HL-60 (cell line): Measurements from ENCODE around the gene RUNX1.

Experiments used
- DNase-seq, 2 experiments: peaks; one replicate each; pipeline ENCODE4 v3.0.0-alpha.2; 2010 to 2020; ENCODE audit warnings: low read depth in 1 of 2, low spot score in 1 of 2
- H3K27ac ChIP-seq: fragments of 250-450 bp; sonication (Bioruptor Pico); replicated peaks from 2 replicates; pipeline ENCODE4 v1.5.1; 2020; ENCODE audit warnings: mild to moderate bottlenecking, moderate library complexity
- H3K27me3 ChIP-seq: fragments of 250-450 bp; sonication (Bioruptor Pico); 2 replicates; pipeline ENCODE4 v1.5.1; 2021; ENCODE audit warnings: mild to moderate bottlenecking, moderate library complexity; ENCODE audit not compliant: insufficient read depth, poor library complexity, severe bottlenecking
- H3K4me3 ChIP-seq: replicated peaks from 2 replicates; pipeline ENCODE4 v1.5.1; 2011; ENCODE audit warnings: mild to moderate bottlenecking, control low read depth, low read length; ENCODE audit not compliant: insufficient read depth
- GABPA ChIP-seq: IDR thresholded peaks from 2 replicates; pipeline ENCODE4 v1.6.1; 2012; ENCODE audit warnings: low read depth
- POLR2AphosphoS5 ChIP-seq: IDR thresholded peaks from 2 replicates; pipeline ENCODE4 v1.6.1; 2012; ENCODE audit warnings: low read depth
- SPI1 ChIP-seq: IDR thresholded peaks from 2 replicates; pipeline ENCODE4 v1.6.1; 2012; ENCODE audit warnings: low read depth, mild to moderate bottlenecking, borderline replicate concordance
- TF ChIP-seq, protein P1 (sequence below): IDR thresholded peaks from one replicate; pipeline ENCODE4 v1.5.1; 2011; ENCODE audit warnings: low read length, control low read depth, inconsistent platforms; ENCODE audit not compliant: insufficient read depth
- TF ChIP-seq, protein P2 (sequence below): IDR thresholded peaks from 2 replicates; pipeline ENCODE4 v1.6.1; 2012; ENCODE audit warnings: low read depth; ENCODE audit not compliant: insufficient replicate concordance

RUNX1 gene

DNA sequence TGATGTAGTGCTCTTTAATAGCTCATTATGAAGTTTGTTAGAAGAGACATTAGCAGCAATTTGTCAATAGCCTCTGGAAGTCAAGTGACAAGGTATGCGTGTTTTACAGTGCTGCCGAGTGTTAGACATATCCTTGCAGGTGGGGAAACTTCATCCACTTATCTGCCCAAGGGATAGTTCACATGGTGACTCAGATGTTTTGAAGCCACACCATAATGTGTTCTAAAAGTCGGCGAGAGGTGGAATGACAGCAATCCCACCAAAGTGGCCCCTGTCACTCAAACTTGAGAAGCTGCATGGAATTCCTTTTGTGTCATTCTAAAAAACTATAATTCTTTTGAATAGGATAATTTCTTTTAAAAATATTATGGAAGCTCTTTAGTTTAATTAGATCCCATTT is 98.1 kb downstream of the RUNX1 start:
- Histone ChIP-seq H3K27ac (no peak overlapping the region), H3K27me3 (no peaks in the 10 kb centered on the region), H3K4me3 (no peak overlapping the region)
- TF ChIP-seq, protein P1, sequence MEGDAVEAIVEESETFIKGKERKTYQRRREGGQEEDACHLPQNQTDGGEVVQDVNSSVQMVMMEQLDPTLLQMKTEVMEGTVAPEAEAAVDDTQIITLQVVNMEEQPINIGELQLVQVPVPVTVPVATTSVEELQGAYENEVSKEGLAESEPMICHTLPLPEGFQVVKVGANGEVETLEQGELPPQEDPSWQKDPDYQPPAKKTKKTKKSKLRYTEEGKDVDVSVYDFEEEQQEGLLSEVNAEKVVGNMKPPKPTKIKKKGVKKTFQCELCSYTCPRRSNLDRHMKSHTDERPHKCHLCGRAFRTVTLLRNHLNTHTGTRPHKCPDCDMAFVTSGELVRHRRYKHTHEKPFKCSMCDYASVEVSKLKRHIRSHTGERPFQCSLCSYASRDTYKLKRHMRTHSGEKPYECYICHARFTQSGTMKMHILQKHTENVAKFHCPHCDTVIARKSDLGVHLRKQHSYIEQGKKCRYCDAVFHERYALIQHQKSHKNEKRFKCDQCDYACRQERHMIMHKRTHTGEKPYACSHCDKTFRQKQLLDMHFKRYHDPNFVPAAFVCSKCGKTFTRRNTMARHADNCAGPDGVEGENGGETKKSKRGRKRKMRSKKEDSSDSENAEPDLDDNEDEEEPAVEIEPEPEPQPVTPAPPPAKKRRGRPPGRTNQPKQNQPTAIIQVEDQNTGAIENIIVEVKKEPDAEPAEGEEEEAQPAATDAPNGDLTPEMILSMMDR = no peak
- DNase-seq = no peak

DNA sequence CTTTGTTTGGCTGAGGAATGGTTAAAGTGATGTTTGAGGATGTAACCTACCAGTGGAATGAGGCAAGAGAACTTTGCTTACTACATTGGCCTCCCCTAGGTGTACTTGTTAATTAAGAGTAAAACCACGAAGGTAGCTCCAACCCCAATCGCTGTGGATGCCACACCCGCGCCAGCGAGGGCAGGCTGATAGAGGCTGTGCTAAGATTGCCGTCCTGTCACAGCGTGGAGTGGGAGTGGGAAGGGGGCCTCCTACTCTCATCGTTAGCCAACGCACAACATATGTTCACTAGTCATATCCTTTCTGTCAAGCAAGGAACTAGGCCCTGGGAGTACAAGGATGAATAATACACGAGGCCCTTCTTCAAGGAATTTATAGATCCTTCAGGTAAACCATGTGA is 99.6 kb downstream of the RUNX1 start:
- H3K4me3 ChIP-seq = no peak overlapping the region
- H3K27me3 ChIP-seq = no peaks in the 10 kb centered on the region
- H3K27ac ChIP-seq = no peak overlapping the region
- DNase-seq = no peak
- TF ChIP-seq SPI1 (no peak), GABPA (no peak), POLR2AphosphoS5 (no peak)
- TF ChIP-seq, protein P1 = no peak
- TF ChIP-seq, protein P2, sequence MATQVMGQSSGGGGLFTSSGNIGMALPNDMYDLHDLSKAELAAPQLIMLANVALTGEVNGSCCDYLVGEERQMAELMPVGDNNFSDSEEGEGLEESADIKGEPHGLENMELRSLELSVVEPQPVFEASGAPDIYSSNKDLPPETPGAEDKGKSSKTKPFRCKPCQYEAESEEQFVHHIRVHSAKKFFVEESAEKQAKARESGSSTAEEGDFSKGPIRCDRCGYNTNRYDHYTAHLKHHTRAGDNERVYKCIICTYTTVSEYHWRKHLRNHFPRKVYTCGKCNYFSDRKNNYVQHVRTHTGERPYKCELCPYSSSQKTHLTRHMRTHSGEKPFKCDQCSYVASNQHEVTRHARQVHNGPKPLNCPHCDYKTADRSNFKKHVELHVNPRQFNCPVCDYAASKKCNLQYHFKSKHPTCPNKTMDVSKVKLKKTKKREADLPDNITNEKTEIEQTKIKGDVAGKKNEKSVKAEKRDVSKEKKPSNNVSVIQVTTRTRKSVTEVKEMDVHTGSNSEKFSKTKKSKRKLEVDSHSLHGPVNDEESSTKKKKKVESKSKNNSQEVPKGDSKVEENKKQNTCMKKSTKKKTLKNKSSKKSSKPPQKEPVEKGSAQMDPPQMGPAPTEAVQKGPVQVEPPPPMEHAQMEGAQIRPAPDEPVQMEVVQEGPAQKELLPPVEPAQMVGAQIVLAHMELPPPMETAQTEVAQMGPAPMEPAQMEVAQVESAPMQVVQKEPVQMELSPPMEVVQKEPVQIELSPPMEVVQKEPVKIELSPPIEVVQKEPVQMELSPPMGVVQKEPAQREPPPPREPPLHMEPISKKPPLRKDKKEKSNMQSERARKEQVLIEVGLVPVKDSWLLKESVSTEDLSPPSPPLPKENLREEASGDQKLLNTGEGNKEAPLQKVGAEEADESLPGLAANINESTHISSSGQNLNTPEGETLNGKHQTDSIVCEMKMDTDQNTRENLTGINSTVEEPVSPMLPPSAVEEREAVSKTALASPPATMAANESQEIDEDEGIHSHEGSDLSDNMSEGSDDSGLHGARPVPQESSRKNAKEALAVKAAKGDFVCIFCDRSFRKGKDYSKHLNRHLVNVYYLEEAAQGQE = no peak

DNA sequence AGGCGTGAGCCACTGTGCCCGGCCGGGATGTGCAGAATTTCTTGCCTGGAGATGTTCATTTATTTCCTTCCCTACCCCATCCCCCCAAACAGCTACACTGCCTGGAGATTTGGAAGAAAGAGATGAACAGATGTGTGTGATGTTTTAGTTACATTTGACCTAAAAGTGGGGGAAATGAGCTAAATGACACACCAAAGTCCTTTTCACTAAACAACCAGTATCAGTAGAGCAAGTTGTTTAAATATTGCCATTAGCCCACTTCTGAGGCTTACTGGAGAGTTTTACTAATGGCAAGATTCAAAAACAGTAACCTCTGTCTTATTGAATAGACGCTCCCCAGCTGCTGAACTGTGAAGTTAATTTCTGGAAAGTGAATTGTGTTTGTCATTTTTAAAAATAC is 100.1 kb downstream of the RUNX1 start:
- no peak for DNase-seq
- no peak overlapping the region for H3K27ac ChIP-seq
- TF ChIP-seq SPI1 = no peak
- TF ChIP-seq, protein P1 = no peak

DNA sequence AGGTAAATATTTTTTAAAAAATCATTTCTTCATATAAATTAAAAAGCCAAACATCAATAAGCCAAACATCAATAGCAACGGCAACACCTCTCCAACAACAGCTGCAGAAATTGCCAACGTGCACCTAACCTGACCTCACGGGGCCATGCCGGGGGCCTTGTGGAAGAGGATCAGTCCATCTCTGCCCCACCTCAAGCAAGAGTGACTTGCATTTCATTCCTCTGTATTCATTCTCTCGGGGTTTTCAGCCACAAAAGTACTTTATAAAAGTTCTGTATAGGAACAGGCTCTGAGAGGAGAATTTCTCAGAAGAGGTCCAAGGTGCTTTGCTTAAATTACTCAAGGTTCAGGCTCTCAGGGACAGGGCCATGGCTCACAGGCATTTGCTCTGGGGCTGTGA is 100.9 kb downstream of the RUNX1 start:
- Histone ChIP-seq H3K27me3 (no peaks in the 10 kb centered on the region), H3K4me3 (no peak overlapping the region), H3K27ac (no peak overlapping the region)
- TF ChIP-seq SPI1 (no peak), GABPA (no peak), POLR2AphosphoS5 (no peak)
- TF ChIP-seq, protein P1 = no peak
- TF ChIP-seq, protein P2 = no peak
- DNase-seq = no peak

More for the DNA sequence above, 100.1 kb downstream of the RUNX1 start:
- no peaks in the 10 kb centered on the region for H3K27me3 ChIP-seq
- H3K4me3 ChIP-seq = no peak overlapping the region
